ENCODE measurements around the gene PCNX2.

DNA sequence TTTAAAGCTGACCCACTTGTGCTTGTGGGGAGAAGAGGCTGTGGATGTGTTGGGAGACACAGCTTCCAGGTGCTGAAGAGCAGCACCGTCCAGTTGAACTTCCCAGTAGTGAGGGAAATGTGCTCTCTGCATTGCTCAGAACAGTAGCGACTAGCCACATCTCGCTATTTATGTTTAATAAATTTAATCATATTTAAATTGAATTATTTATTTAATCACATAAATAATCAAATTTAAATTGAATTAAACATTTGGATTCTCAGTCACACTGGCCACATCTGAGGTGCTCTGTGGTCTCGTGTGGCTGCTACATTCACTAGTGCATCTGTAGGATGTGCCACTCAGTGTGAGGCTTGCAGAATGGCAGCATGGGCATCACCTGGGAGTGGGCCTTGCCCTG lies 325.0 kb downstream of the PCNX2 start:
- no peak for TF ChIP-seq POLR2A (IDR thresholded peaks at IDR 0.05; ENCODE audit: low read length)
- TF ChIP-seq GATA1 (IDR thresholded peaks at IDR 0.05; ENCODE audit: low read depth, low read length), result no peak
